ENCODE results near the gene PFDN2. TPM values are rescaled to one million over a fixed set of nuclear protein-coding genes. Genes with fewer than 3 reads are reported as not detected.

Gene PFDN2
- total and polyA plus RNA-seq, 2 experiments from 2014 or later: 45.6 to 352 TPM

DNA sequence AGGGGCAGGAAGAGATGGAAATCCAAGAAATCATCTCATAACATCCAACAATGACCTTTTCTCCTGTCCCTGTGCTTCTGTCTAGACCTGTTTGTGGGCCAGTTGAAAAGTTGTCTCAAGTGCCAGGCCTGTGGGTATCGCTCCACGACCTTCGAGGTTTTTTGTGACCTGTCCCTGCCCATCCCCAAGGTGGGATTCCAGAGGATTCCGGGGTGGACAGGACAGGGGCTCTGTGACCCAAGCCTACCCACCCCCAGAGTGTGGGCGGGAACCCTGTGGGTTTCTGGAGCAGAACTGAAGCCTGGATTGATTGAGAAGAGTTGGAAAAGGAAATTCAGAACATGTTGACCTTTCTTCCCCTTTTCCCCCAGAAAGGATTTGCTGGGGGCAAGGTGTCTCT, 46.0 kb upstream of the PFDN2 start:
- H4K20me1 ChIP-seq (replicated peaks; ENCODE audit: insufficient read depth): no peaks in the 10 kb centered on the region
- DNase-seq (ENCODE audit: low spot score): no peak
- no peaks in the 10 kb centered on the region; the same call in none of the 2 replicates for H3K36me3 ChIP-seq (ENCODE audit: insufficient read depth)
- Mint-ChIP-seq H3K27me3 (ENCODE audit: insufficient read depth, low read depth, poor library complexity) (peaks cover 28% of the 10 kb centered on the region), H3K9me3 (no peaks in the 10 kb centered on the region), H3K4me3 (no peak overlapping the region), H3K36me3 (ENCODE audit: low read depth) (peaks cover 27% of the 10 kb centered on the region), H3K4me1 (peaks cover 25% of the 10 kb centered on the region), H3K27ac (no peak overlapping the region)
- peaks cover 11% of the 10 kb centered on the region; the same call in 1 of the 2 replicates for H3K4me1 ChIP-seq (ENCODE audit: insufficient read depth)
- no peak for ATAC-seq
- H3K27ac ChIP-seq (ENCODE audit: low read depth): no peak overlapping the region
- H3K79me2 ChIP-seq (replicated peaks; ENCODE audit: insufficient read depth): peaks cover 5% of the 10 kb centered on the region; the same call in 1 of the 2 replicates
- no peaks in the 10 kb centered on the region for H3K9me2 ChIP-seq (ENCODE audit: insufficient read depth)
- peaks cover 32% of the 10 kb centered on the region for H3F3A ChIP-seq (replicated peaks; ENCODE audit: low read depth)
- no peak overlapping the region for H2AFZ ChIP-seq
- no peak overlapping the region for H3K4me3 ChIP-seq
- H3K27me3 ChIP-seq (ENCODE audit: insufficient read depth): no peaks in the 10 kb centered on the region
- TF ChIP-seq EZH2 (IDR thresholded peaks at IDR 0.05; ENCODE audit: low read depth, unreplicated experiment) (no peak), STAT1 (IDR thresholded peaks at IDR 0.05; ENCODE audit: unreplicated experiment) (no peak), ZNF331 (CRISPR knock-in tag; IDR thresholded peaks at IDR 0.05; ENCODE audit: low read depth) (no peak), CREB1 (CRISPR knock-in tag; IDR thresholded peaks at IDR 0.05; ENCODE audit: low read depth) (no peak), NANOG (IDR thresholded peaks at IDR 0.05; ENCODE audit: borderline replicate concordance) (no peak), JUNB (IDR thresholded peaks at IDR 0.05; ENCODE audit: unreplicated experiment) (no peak), POLR2AphosphoS5 (IDR thresholded peaks at IDR 0.05; ENCODE audit: low read depth) (no peak), ZNF114 (CRISPR knock-in tag; IDR thresholded peaks at IDR 0.05) (no peak), EZH2phosphoT487 (IDR thresholded peaks at IDR 0.05; ENCODE audit: unreplicated experiment) (no peak)
- TF ChIP-seq, protein P1, sequence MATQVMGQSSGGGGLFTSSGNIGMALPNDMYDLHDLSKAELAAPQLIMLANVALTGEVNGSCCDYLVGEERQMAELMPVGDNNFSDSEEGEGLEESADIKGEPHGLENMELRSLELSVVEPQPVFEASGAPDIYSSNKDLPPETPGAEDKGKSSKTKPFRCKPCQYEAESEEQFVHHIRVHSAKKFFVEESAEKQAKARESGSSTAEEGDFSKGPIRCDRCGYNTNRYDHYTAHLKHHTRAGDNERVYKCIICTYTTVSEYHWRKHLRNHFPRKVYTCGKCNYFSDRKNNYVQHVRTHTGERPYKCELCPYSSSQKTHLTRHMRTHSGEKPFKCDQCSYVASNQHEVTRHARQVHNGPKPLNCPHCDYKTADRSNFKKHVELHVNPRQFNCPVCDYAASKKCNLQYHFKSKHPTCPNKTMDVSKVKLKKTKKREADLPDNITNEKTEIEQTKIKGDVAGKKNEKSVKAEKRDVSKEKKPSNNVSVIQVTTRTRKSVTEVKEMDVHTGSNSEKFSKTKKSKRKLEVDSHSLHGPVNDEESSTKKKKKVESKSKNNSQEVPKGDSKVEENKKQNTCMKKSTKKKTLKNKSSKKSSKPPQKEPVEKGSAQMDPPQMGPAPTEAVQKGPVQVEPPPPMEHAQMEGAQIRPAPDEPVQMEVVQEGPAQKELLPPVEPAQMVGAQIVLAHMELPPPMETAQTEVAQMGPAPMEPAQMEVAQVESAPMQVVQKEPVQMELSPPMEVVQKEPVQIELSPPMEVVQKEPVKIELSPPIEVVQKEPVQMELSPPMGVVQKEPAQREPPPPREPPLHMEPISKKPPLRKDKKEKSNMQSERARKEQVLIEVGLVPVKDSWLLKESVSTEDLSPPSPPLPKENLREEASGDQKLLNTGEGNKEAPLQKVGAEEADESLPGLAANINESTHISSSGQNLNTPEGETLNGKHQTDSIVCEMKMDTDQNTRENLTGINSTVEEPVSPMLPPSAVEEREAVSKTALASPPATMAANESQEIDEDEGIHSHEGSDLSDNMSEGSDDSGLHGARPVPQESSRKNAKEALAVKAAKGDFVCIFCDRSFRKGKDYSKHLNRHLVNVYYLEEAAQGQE (IDR thresholded peaks at IDR 0.05; ENCODE audit: unreplicated experiment): no peak
- TF ChIP-seq, protein P2, sequence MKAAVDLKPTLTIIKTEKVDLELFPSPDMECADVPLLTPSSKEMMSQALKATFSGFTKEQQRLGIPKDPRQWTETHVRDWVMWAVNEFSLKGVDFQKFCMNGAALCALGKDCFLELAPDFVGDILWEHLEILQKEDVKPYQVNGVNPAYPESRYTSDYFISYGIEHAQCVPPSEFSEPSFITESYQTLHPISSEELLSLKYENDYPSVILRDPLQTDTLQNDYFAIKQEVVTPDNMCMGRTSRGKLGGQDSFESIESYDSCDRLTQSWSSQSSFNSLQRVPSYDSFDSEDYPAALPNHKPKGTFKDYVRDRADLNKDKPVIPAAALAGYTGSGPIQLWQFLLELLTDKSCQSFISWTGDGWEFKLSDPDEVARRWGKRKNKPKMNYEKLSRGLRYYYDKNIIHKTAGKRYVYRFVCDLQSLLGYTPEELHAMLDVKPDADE (IDR thresholded peaks at IDR 0.05): no peak
- TF ChIP-seq, protein P3, sequence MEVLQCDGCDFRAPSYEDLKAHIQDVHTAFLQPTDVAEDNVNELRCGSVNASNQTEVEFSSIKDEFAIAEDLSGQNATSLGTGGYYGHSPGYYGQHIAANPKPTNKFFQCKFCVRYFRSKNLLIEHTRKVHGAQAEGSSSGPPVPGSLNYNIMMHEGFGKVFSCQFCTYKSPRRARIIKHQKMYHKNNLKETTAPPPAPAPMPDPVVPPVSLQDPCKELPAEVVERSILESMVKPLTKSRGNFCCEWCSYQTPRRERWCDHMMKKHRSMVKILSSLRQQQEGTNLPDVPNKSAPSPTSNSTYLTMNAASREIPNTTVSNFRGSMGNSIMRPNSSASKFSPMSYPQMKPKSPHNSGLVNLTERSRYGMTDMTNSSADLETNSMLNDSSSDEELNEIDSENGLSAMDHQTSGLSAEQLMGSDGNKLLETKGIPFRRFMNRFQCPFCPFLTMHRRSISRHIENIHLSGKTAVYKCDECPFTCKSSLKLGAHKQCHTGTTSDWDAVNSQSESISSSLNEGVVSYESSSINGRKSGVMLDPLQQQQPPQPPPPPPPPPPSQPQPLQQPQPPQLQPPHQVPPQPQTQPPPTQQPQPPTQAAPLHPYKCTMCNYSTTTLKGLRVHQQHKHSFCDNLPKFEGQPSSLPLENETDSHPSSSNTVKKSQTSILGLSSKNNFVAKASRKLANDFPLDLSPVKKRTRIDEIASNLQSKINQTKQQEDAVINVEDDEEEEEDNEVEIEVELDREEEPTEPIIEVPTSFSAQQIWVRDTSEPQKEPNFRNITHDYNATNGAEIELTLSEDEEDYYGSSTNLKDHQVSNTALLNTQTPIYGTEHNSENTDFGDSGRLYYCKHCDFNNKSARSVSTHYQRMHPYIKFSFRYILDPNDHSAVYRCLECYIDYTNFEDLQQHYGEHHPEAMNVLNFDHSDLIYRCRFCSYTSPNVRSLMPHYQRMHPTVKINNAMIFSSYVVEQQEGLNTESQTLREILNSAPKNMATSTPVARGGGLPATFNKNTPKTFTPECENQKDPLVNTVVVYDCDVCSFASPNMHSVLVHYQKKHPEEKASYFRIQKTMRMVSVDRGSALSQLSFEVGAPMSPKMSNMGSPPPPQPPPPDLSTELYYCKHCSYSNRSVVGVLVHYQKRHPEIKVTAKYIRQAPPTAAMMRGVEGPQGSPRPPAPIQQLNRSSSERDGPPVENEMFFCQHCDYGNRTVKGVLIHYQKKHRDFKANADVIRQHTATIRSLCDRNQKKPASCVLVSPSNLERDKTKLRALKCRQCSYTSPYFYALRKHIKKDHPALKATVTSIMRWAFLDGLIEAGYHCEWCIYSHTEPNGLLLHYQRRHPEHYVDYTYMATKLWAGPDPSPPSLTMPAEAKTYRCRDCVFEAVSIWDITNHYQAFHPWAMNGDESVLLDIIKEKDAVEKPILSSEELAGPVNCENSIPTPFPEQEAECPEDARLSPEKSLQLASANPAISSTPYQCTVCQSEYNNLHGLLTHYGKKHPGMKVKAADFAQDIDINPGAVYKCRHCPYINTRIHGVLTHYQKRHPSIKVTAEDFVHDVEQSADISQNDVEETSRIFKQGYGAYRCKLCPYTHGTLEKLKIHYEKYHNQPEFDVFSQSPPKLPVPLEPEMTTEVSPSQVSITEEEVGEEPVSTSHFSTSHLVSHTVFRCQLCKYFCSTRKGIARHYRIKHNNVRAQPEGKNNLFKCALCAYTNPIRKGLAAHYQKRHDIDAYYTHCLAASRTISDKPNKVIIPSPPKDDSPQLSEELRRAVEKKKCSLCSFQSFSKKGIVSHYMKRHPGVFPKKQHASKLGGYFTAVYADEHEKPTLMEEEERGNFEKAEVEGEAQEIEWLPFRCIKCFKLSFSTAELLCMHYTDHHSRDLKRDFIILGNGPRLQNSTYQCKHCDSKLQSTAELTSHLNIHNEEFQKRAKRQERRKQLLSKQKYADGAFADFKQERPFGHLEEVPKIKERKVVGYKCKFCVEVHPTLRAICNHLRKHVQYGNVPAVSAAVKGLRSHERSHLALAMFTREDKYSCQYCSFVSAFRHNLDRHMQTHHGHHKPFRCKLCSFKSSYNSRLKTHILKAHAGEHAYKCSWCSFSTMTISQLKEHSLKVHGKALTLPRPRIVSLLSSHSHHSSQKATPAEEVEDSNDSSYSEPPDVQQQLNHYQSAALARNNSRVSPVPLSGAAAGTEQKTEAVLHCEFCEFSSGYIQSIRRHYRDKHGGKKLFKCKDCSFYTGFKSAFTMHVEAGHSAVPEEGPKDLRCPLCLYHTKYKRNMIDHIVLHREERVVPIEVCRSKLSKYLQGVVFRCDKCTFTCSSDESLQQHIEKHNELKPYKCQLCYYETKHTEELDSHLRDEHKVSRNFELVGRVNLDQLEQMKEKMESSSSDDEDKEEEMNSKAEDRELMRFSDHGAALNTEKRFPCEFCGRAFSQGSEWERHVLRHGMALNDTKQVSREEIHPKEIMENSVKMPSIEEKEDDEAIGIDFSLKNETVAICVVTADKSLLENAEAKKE (CRISPR knock-in tag; IDR thresholded peaks at IDR 0.05): no peak
- TF ChIP-seq, protein P4, sequence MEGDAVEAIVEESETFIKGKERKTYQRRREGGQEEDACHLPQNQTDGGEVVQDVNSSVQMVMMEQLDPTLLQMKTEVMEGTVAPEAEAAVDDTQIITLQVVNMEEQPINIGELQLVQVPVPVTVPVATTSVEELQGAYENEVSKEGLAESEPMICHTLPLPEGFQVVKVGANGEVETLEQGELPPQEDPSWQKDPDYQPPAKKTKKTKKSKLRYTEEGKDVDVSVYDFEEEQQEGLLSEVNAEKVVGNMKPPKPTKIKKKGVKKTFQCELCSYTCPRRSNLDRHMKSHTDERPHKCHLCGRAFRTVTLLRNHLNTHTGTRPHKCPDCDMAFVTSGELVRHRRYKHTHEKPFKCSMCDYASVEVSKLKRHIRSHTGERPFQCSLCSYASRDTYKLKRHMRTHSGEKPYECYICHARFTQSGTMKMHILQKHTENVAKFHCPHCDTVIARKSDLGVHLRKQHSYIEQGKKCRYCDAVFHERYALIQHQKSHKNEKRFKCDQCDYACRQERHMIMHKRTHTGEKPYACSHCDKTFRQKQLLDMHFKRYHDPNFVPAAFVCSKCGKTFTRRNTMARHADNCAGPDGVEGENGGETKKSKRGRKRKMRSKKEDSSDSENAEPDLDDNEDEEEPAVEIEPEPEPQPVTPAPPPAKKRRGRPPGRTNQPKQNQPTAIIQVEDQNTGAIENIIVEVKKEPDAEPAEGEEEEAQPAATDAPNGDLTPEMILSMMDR (conservative IDR thresholded peaks at IDR 0.05; ENCODE audit: low read depth in 2 of 2): no peak
- H3K4me2 ChIP-seq: no peak overlapping the region
